Suprapubic skin (tissue), 3 donors: ENCODE measurements around the gene LIPJ.

Experiments
- CTCF ChIP-seq, 2 donors: fragments of 200-600 bp in 1 of 2; fragments of 450-650 bp in 1 of 2; sonication (generic) in 1 of 2; IDR thresholded peaks; one replicate each; pipeline ENCODE4 v1.5.1; 2016 to 2019; ENCODE audit warnings: antibody characterized with exemption in 2 of 2, mild to moderate bottlenecking in 1 of 2, moderate library complexity in 1 of 2
- POLR2AphosphoS5 ChIP-seq, 3 donors: sonication (generic); formaldehyde crosslinking; IDR thresholded peaks; one replicate each; pipeline ENCODE4 v1.6.1; 2017; ENCODE audit warnings: antibody characterized with exemption in 3 of 3

GRCh38 chr10:88582806-88583583, 3.6 kb upstream of the LIPJ start, which contains the start of gene RNLS:
- TF ChIP-seq CTCF (IDR thresholded peaks at IDR 0.05) (peak; percentile 33 to 83), POLR2AphosphoS5 (IDR thresholded peaks at IDR 0.05) (peak in 1 of 3 donors; percentile 44)
